ENCODE measurements around the gene ALDH4A1.
"Not testable (repeated sequence)": the region's sequence is repeated elsewhere in the genome, so short reads cannot be mapped to it uniquely, and the experiment has no call there.

The ALDH4A1 gene

DNA sequence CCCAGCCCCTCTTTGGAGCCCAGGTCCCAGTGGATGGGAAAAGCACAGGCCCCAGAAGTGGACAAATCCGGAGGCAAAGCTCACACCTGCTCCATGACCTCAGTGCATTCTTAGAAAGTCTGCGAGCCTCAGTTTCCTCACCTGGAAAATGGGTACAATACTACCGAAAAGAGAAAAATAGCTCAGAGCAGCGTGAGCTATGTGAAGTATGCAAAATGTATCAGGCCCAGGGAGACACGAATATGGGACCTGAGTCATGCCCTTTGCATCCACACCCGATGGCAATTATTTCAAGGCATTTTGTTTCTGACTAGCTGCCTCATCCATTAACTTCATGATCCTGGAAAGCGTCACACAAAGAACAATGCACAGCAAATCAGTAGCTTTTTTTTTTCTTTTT lies 9.2 kb downstream of the ALDH4A1 start:
- no peak for DNase-seq

DNA sequence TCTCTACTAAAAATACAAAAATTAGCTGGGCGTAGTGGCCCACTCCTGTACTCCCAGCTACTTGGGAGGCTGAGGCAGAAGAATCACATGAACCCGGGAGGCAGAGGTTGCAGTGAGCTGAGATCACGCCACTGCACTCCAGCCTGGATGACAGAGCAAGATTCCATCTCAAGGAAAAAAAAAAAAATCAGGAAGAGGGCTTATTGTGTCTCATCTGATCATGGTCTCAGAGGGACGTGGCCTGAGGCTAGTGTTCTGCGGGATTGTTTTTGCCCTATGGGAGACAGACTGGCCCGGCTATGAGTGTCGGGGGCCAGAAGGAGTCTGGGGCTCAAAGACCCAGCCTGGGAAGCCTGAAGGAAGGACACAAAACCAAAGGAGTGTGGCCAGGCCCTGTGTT lies 10.5 kb downstream of the ALDH4A1 start:
- DNase-seq: not testable (repeated sequence)

DNA sequence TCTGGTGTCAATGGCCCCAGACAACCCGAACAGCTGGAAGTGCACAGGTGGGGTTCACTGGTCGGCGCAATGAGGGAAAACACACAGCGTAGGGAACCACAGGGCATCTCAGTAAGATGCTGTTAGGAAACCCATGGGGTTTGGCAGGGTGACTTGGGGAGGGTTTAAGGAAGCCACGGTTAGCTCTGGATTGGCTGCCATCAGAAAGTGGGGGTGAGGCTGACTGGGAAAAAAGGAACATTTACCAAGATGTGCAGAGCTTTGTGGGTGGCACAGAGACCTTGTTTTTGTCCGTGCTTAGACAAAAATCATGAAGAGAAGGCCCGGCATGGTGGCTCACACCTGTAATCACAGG lies 11.0 kb downstream of the ALDH4A1 start:
- no peak for DNase-seq

DNA sequence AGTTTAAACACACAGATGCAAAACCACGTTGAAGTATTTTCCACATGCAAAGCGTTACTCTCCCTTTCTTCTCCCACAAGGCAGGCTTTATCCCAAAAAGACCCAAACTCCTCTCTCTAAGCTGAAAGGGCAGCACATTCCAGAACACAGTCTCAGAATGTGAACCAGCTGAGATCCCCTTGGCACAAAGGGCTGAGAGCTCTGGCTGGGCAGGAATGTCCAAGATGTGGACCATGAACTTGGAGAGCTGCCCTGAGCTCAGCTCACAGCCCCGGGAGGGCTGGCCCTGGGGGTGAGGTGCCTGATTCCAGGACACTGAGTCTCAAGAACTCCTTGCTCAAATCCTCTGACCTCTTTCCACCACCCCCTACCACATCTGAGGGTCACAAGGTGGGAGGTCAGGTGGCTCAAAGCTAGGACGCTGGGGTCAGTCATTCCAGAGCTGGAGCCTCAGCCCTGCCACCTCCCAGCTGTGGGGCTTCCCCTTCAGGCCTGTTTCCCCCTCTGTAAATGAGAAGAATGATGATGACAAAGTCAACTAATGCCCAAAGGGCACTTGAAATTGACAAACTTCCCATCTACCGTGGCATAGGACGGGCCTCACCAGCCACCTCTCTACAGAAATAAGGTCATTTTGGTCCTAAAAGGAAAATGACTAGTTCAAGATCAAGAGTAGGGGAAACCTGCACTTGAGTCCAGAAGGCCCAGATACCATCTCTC lies 11.5 kb downstream of the ALDH4A1 start:
- DNase-seq: no peak

DNA sequence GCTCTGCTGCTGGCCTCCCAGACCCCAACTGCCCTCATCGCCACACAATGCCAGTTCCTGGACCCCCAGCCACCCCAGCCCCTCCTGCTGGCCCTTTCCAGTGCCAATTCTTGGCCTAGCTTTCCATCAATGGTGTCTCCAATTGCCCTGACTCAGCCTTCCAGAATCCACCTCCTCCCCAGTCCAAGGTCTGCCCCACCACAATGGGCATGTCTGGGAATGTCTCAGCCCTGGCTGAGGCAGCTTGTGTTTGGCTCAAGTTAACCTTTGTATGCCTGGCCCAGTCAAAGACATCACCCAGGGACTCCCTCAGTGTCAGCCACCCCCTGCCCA lies 16.4 kb downstream of the ALDH4A1 start:
- no peak for DNase-seq

DNA sequence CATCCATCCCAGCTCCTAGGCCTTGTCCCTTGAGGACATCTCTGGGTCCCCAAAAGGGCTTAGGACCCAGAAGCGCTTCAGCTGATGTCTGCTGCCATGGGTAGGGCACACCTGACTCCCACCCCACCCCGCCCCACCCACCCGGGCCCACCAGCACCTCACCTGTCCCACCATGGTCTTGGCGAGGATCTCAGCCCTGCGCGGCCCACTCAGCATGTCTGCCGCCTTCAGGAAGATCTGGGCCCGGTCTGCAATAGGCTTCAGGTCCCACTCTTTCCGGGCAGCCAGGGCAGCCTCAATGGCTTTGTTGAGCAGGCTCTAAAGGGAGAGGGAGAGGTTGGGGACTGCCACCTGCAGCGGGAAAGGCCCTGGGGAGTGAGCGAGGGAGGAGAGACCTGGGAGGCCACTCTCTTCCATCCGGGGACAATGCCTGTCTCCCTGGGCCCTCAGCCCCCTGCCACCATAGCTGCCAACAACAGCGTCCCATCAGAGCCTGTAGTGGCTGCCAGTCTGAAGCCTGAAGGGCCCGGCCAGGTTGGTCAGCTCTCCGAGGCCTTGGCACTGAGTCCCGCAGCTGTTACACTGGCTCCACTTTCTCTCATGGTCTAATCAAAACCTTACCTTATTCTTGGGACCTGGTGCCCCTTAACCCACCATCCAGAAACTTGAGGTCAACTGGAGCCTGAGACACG lies 16.9 kb downstream of the ALDH4A1 start:
- DNase-seq: no peak

DNA sequence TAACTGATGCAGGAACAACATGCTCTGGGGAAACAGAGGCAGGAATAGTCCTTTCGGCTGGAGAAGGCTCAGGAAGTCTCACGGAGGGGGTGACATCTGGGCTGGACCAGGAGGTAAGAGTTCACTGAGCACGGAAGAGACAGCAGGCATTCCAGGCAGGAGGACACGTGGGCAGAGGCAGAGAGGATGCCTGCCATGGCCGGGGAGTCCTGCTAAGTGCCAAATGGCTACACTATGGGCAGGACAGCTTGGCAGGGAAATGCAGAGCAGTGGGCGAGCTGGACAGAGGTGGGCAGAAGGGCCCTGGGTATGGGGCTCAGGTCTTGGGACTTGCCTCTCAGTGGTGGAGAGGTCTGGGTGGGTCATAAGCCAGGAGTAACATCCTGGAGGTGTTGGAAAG lies 17.6 kb downstream of the ALDH4A1 start:
- no peak for DNase-seq

DNA sequence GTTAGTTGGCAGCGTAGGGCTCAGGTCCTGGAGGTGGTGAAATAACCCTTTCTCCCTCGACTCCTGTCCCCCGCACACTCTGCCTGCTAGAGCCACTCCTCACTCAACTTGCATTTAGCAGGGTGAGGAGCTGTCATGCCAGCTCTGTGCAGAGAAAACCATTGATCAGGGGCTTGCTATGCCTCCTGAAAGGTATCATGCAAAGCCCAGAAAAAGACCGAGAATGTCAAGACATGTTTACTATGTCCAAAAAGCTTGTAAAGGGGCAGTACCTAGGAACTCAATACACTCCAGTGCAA lies 18.0 kb downstream of the ALDH4A1 start:
- DNase-seq: no peak

DNA sequence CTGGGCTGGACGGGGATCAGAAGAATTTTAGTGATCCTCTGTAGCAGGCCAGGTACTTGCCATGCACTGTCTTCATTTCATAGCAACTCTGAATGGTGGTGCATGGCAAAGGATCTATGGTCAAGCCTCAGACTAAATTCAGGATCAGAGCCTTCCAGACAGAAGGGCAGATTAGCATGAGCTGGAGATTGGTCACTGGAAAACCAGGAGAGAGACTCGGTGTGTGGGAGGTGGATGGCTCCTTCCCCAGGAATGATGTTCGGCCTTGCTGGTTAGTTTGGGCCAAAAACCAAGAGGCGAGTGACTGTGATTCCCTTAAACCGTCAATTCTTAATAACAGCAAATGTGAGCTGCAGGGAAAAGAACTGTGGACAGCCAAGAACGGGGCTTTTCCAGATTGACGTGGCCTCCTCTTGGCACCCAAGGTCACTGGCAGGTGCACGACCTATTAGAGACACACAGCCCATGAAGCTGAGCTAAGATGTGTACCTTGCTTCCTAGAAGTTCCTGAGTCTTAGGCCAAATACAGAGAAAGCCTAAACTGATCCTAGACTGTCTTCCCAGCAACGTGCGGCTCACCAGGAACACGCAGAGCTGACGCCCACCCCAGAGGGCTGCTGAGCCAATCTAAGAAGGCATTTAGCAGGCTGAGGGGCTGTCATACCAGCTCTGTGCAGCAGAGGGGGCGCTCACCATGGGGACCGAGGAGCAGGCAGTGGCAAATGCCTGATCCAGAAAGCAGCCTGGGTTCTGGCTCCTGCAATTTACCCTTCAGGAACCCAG lies 18.5 kb downstream of the ALDH4A1 start:
- no peak for DNase-seq

DNA sequence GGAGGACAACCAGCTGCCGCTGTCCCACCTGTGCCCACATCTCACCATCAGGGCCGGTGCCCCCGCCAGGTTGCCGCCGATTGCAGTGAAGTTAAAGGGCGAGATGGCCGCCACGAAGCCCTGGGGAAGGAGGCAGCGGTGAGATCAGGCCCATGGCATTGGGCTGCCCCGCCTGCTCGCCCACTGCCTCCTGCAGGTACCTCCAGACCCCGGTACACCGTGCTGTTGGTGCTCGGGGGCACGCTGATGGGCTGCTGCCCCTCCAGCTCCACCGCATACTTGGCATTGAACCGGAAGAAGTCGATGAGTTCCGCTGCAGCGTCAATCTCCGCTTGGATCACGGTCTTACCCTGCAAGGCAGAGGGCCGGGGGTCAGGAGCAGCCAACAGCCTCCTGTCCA lies 19.3 kb downstream of the ALDH4A1 start:
- DNase-seq: no peak

DNA sequence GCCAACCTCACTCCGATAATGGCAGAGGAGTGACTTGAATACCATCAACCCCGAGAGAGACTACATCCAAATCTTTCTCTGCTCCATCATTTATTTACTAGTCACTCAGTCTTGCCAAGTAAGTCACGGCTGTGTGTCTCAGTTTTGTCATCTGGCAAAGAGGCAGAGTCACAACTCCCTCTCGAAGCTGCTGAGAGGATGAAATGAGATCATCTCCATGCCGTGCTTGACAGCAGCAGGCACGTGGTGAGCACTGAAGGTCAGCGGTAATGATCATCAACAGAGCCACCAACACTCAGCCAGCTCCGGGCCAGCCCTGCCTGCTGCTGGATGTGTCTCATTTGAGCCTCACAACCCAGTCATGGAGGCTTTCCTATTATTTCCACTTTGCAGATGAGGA lies 19.9 kb downstream of the ALDH4A1 start:
- DNase-seq: no peak

DNA sequence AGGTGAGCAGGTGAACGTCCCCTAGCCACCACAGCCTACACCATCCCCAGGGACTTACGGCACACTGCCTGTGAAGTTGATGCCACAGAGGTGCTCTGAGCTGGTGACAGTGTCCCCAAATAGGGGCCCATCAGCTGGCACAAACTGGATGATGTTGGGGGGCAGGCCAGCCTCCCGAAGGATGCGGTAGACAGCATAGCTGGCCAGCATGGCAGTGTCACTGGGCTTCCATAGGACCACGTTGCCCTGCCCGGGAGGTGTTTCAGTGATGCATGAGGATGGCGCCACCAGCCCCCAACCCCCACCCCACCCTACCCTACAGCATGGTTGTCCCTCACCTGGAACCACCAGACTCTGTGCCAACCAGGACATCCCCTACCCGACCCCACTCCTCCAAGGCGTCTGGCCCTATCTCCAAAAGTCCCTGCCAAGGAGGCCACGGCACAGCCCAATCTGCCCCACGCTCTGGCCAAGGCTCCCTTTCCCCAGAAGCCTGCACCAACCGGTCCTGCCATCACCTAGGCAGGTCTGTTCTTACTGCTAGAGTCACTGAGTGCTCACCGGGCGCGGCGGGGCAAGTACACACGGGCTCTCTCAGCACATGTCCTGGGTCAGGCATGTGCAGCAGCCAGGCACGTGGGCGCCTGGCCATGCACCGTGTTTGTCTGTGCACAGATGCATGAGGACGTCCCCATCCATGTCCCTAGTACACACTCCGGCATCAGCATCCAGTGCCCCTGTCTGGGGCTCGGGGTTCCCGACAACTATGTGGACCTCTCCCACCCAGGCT lies 20.5 kb downstream of the ALDH4A1 start:
- no peak for DNase-seq

DNA sequence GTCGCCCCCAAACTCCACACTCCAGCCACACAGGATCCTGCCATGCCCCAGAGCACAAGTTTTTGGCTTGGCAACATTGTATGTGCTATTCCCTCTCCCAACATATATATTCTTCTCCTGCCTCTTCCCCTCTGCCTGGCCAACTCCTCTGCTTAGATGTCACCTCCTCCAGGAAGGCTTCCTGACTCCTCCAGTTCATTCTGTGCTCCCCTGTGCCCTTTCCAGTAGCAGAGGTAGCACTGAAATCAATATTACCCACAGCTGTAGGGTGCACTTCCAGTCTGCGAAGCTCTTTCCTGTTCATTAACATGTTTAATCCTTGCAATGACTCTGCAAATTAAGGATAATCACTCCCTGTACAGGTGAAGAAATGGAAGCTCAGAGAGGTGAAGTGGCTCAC lies 21.2 kb downstream of the ALDH4A1 start:
- no peak for DNase-seq

DNA sequence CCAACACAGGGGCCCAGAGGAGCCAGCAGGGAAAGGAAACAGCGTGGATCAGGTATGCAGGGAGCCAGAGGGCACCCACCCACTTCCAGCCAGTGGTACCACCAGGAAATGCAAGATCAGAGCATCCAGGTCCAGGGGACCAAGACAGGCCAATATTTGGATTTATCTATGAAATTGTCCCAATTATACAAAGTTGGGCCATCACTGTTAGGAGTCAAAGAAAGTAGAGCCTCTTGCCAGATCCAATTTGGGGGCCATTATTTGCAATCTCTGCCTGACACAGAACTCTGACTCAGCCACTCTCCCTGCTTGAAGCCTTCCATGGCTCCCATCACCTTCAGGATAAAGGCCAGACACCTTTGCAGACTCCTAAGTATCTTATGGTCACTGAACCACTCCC lies 21.8 kb downstream of the ALDH4A1 start:
- DNase-seq: no peak

DNA sequence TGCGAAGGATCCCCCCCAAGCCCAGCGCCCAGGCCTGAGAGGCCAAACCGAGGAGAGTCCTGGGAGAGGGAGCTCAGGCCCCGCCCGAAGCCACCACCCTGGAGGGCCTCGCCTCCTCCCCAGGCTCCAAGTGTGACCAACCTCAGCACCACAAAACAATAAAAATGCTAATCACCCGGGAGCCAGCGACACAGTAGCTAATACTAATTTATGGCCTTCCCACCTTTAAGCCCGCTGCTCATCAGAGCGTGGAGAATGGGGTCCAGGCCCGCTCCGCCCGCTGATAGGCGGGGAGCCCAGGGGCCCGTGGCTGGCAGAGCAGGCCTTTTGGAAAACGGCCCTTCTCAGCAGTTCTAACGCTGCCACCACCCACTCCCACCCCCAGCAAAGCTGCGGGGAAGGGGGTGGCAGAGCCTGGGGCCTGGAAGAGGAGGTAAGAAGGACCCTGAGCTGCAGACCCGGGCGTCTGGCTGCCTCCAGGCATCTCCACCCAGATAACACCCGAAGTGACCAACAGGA lies 22.5 kb downstream of the ALDH4A1 start:
- DNase-seq: no peak

DNA sequence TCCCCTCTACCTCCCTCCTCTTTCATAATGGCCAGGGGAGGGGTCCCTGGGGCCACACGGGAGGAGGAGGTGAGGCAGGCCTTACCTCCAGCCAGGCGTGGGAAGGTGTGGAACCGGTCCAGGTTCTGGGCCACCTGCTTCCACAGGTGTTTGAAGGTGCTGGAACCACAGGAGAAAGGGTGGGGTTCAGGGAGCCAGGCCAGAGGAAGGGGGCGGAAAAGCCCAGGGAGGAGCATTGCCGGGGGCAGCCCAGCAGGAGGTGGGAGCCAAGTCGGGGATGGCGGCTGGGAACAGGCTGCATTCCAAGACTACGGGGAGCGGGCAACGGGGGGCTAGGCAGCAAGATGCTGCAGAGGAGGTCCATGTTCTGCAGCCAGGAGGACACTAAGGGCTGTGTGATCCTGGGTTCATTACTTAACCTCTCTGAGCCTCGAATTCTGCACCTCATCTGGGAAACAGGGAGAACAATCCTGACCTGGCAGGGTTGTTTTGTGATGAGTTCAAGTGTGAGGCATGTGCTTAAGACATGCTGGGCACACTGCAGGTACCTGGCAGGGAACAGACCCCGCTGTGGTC lies 23.1 kb downstream of the ALDH4A1 start:
- DNase-seq: no peak

DNA sequence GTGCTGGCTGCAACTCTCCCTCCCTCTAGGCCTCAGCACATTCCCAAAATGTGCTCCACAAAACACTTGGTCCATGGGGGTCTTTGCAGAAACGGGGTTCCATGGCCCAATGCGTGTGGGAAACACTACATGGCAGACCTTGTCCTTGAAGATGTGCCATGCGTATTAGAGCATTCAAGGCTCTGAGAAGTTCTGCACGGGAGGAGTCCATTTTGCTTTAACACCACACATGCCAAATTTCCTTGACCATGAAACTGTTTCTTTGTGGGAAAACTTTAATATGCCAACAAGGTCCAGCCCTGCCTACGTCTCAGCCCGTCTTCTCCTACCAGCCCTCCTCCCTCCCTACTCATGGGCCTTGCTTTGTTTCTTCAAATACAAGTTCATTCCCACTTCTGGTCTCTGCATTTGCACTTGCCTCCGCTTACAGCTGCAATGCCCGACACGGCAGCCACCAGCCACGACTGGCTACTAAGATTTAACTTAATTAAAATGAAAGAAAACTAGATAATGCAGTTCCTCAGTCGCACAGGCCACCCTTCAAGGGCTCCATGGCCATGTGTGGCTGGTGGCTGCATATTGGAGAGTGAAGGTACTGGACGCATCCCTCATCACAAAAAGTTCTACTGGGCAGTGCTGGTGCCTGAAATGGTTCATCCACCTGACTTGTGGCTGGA lies 23.7 kb downstream of the ALDH4A1 start:
- DNase-seq: no peak

DNA sequence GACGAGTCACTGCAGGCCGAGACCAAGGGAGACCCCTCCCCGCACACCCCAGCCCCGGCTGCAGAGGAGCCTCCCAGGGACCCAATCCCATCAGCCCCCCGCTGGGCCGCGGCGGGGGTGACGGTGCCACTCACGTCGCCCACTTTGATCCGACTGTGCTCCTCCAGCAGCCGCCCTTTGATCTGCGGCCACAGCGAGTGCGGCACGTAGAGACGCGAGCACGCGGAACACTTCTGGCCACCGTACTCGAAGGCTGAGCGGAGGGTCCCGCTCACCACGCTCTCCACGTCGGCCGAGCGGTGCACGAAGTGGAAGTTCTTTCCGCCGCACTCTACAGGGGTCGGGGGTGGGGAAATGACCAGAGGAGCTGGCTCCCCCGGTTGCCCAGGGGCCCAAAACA lies 25.1 kb downstream of the ALDH4A1 start:
- DNase-seq: no peak

DNA sequence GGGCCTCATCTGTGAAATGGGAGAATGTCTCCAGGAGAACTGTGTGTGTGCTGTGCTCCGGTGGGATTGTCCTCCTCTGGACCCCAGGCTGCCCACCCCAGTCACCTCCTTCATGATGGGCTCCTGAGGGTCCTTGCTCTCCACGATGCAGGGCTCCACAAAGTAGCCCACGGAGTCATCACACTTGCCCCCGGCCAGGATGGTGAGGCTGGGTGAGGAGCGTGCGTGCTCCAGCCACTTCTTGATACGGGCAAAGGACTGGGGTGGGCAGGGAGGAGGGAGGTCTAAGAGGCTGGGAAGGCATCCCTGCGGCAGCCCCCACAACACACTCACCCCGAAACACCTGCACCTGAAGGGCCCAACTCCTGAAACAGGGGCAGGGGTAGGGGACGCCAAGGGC lies 26.1 kb downstream of the ALDH4A1 start:
- DNase-seq: no peak

DNA sequence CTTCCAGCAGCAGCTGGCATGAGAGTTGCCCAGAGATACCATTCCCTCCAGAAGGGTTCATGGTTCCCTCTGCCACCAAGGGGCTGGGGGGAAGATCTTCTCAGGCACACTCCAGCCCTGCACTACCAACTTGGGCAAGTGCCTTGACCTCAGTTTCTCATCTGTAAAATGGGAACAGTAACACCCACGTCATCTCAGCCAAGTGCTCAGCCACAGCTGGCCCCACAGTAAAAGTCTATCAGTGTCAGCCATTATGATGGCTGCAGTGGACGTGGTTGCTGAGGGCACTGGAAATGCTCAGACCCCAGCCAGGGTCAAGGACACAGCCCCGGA lies 26.6 kb downstream of the ALDH4A1 start:
- no peak for DNase-seq

DNA sequence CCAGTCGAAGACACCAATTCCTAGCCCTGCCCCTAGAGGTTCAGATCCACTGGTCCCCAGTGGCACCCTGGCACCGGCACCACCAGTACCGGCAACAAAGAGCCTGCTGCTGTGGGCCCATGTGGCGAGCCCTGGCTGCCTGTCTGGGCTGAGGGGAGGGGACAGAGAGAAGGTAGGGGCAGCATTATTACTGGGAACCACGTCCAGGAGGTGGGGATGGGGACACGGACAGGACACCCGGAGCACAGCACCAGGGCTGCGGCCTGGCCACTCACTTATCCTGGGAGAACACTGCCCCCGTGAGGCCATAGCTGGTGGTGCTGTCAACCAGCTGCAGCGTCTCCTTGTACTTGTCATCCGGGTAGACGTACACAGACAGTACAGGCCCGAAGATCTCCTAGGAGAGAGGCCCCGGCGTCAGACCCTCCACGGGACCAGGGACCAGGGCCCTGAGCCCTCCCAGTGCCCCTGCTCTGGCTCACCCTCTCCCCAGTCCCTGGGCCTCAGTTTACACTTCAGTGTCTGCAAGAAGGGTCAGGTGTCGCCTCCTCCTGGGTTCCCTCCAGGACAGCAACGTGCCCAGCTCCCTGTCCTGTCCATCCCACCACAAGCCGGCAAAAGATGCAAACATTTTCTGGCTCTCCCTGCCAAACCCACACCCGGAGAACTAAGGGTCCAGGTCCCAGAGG lies 27.1 kb downstream of the ALDH4A1 start:
- DNase-seq: no peak

DNA sequence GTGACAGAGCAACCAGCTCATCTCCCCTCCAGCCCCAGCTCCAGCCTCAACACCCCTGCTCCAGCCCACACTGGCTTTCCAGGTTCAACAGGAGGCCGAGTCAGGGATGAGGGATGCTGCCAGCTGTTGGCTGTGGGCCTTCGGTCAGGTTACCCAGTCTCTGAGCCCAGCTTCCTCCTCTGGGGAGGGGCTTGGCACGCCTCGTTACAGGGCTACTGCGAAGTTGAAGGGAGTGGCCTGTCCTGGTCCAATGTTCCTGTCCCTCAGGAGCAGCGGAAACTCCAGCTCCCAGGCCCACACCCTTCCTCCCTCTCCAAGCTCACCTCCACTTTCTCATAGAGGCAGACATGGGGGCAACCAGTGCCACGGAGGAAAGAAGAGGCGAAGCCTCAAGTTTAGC lies 27.8 kb downstream of the ALDH4A1 start:
- DNase-seq: no peak
